ENCODE results near the gene GALNT5. TPM values are rescaled to one million over a fixed set of nuclear protein-coding genes. Genes with fewer than 3 reads are reported as not detected.

Gene GALNT5
- total and polyA plus RNA-seq, 10 of the 15 experiments (the other 5 are each of a cell fraction or from before 2014, with no cell fraction given), result under 0.01 to 0.25 (median 0.03) TPM; not detected in 4

DNA sequence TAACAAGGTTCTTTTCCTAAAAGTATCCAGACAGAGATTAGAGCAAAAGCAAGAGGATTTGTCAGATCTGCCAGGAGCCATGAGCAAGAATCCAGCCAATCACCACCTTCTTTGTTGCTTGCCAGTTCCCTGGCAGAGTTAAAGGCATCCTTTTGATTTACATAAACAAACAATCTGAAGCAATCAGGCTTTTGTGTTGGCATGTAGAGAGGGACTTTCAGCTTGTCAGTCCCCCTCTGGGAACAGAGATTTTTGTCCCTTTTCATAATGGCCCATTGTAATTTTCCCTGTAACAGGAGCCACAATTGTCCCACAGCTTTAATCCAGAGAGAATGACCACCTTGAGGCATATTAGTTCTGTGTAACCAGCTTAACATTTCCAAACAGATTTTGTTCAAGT is 68.3 kb downstream of the GALNT5 start, which contains the start of gene ERMN:
Gene ERMN, minus strand, starts transcription at position 39 of the 400 bp plus-strand sequence. CDS start 182 bp downstream, outside the sequence.
- ChIA-PET RAD21 (ENCODE audit: unreplicated experiment) (interaction anchor here (1.0 to 8.7 kb wide), 15 partner anchors 11 to 165 kb away, joined by 3 to 126 read pairs (median 26); partner anchors contain the start of gene CYTIP), SMC1A (ENCODE audit: uncharacterized antibody, unreplicated experiment) (interaction anchor here (0.7 to 12.6 kb wide), 30 partner anchors 8 to 699 kb away, joined by 3 to 165 read pairs (median 7); partner anchors contain the start of gene CYTIP), CTCF (interaction anchor here (0.8 to 13.5 kb wide), 24 partner anchors 10 to 268 kb away, joined by 3 to 226 read pairs (median 14); partner anchors contain the start of gene CYTIP), POLR2A (no interaction called here)
- TF ChIP-seq TCF7 (IDR thresholded peaks at IDR 0.05; ENCODE audit: borderline replicate concordance) (no peak), CEBPB (IDR thresholded peaks at IDR 0.05; ENCODE audit: borderline replicate concordance in 1 of 2, low read depth in 2 of 2, low read length in 2 of 2) (no peak), TBL1XR1 (IDR thresholded peaks at IDR 0.05; ENCODE audit: low read depth, low read length) (no peak), MYB (IDR thresholded peaks at IDR 0.05; ENCODE audit: borderline replicate concordance, low read depth, low read length) (no peak), SP1 (IDR thresholded peaks at IDR 0.05; ENCODE audit: low read depth, low read length) (no peak), ZNF217 (IDR thresholded peaks at IDR 0.05) (no peak), PAX8 (IDR thresholded peaks at IDR 0.05) (no peak), NR2C2 (IDR thresholded peaks at IDR 0.05; ENCODE audit: borderline replicate concordance, control insufficient read depth, insufficient read length, low read depth) (no peak), CREM (IDR thresholded peaks at IDR 0.05; ENCODE audit: low read depth) (no peak), DPF2 (IDR thresholded peaks at IDR 0.05) (no peak), SUPT20H (IDR thresholded peaks at IDR 0.05; ENCODE audit: borderline replicate concordance, control insufficient read depth, low read depth, low read length) (no peak), STAT1 (conservative IDR thresholded peaks at IDR 0.05) (no peak)
- TF ChIP-seq, protein P1, sequence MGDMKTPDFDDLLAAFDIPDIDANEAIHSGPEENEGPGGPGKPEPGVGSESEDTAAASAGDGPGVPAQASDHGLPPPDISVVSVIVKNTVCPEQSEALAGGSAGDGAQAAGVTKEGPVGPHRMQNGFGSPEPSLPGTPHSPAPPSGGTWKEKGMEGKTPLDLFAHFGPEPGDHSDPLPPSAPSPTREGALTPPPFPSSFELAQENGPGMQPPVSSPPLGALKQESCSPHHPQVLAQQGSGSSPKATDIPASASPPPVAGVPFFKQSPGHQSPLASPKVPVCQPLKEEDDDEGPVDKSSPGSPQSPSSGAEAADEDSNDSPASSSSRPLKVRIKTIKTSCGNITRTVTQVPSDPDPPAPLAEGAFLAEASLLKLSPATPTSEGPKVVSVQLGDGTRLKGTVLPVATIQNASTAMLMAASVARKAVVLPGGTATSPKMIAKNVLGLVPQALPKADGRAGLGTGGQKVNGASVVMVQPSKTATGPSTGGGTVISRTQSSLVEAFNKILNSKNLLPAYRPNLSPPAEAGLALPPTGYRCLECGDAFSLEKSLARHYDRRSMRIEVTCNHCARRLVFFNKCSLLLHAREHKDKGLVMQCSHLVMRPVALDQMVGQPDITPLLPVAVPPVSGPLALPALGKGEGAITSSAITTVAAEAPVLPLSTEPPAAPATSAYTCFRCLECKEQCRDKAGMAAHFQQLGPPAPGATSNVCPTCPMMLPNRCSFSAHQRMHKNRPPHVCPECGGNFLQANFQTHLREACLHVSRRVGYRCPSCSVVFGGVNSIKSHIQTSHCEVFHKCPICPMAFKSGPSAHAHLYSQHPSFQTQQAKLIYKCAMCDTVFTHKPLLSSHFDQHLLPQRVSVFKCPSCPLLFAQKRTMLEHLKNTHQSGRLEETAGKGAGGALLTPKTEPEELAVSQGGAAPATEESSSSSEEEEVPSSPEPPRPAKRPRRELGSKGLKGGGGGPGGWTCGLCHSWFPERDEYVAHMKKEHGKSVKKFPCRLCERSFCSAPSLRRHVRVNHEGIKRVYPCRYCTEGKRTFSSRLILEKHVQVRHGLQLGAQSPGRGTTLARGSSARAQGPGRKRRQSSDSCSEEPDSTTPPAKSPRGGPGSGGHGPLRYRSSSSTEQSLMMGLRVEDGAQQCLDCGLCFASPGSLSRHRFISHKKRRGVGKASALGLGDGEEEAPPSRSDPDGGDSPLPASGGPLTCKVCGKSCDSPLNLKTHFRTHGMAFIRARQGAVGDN (IDR thresholded peaks at IDR 0.05), result no peak
- Histone ChIP-seq H3K79me2 (ENCODE audit: control insufficient read depth, insufficient read depth, low read length) (no peaks in the 10 kb centered on the region), H3K4me2 (ENCODE audit: control insufficient read depth, insufficient read depth) (no peak within 1 kb of the TSS), H3K27me3 (replicated peaks in 1 of 2; ENCODE audit: control insufficient read depth in 2 of 2, insufficient read depth in 2 of 2, low read length in 1 of 2) (no peaks in the 10 kb centered on the region), H3K27ac (ENCODE audit: control insufficient read depth, insufficient read depth) (no peak within 1 kb of the TSS), H3K9ac (ENCODE audit: control insufficient read depth, insufficient read depth, low read length) (no peak within 1 kb of the TSS), H4K20me1 (ENCODE audit: control insufficient read depth, insufficient read depth) (no peaks in the 10 kb centered on the region), H3K9me3 (replicated peaks; ENCODE audit: control insufficient read depth, insufficient read depth, low read length) (no peaks in the 10 kb centered on the region), H3K36me3 (ENCODE audit: control insufficient read depth in 2 of 2, insufficient read depth in 2 of 2, low read length in 1 of 2) (no peaks in the 10 kb centered on the region), H3K4me1 (ENCODE audit: control insufficient read depth, insufficient read depth, low read length) (no peaks in the 10 kb centered on the region), H2AFZ (ENCODE audit: control insufficient read depth, low read depth, low read length) (no peak within 1 kb of the TSS), H3K4me3 (no peak within 1 kb of the TSS)
- no TSS peak for BruUV-seq (replicated peaks)
- FAIRE-seq (no peak), DNase-seq (ENCODE audit: low read depth, low spot score) (no peak), ATAC-seq (no peak)
- in situ Hi-C loops (cut with MboI), result loop anchor here (5.0 kb wide), 2 partner anchors 87 to 167 kb away; no protein-coding TSS in a partner anchor
- intact Hi-C loops (cut with micrococcal nuclease; ENCODE audit: unreplicated experiment), result loop anchor here (2.0 to 5.0 kb wide), 4 partner anchors 79 to 165 kb away; no protein-coding TSS in a partner anchor

Data from GM12878 (cell line).